GM12801 (cell line): ENCODE results near the gene TMEM53.

Experiments
- CTCF ChIP-seq: IDR thresholded peaks from one replicate; pipeline ENCODE4 v1.5.1; 2011; ENCODE audit warnings: control low read depth; ENCODE audit not compliant: insufficient read length; ENCODE audit errors: extremely low read depth

The TMEM53 gene

GRCh38 chr1:44718091-44718490 lies 43.8 kb upstream of the TMEM53 start:
- no peak for TF ChIP-seq CTCF

DNA sequence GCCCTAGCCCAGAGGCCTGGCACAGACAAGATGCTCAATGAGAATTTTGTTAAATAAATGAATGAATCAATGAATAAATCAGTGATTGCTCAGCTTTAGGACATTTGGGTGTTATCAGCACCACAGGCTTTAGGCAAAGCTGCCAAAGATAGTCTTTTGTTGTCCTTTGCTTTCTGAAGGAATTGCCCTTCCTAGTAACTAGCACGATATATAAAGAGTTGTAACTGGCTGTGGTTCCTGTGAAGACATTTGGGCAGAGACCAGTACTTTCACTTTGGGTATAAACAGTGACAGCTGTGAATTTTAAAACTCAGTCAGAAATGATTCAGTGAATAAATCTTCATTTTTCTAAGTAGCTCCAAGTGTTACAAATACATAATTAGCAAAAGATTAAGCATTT lies 43.4 kb upstream of the TMEM53 start:
- no peak for TF ChIP-seq CTCF

- no peak for TF ChIP-seq CTCF
Observed at GRCh38 chr1:44717156-44717555, 42.9 kb upstream of the TMEM53 start.

DNA sequence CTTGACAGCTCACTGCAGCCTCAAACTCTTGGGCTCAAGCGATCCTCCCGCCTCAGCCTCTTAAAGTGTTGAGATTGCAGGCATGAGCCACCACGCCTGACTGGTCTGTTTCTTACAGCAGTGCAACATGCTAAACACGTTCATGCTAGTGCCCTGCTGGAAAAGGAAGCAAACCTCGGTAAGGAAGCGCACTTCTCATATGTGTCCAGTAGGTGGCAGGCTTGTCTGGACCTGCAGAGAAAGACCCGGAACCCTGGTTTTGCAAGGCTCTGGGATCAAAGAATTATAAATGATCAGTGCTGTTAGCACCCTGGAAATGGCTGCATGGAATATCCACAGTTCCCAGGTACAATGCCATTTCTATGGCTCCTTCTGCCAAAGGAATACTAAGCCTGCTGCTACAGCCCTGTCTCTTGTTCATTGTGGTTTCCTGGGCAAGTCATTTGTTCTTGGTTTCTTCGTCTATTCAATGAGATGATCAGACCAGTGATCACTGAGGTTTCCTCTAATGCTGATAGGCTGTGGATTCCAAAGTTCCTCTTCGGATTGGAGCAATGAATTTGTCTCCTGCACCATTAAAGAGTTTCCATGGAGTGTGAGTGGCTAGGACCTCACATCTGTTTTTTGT lies 40.8 kb upstream of the TMEM53 start:
- TF ChIP-seq CTCF, result peak; percentile 40

DNA sequence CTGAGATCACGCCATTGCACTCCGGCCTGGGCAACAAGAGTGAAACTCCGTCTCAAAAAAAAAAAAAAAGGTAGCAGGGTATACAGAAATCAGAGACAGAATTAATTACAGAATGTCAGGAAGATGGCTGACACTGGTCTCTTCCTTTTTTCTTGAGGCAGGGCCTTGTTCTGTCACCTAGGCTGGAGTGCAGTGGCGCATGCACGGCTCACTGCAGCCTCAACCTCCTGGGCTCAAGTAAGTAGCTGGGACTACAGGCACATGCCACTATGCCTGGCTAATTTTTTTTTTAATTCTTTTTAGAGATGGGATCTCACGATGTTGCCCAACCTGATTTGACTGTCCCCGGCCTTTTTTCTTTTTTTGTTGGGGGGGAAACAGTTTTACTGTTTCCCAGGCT lies 40.3 kb upstream of the TMEM53 start:
- TF ChIP-seq CTCF, result no peak

GRCh38 chr1:44713321-44713781 lies 39.1 kb upstream of the TMEM53 start:
- TF ChIP-seq CTCF, result no peak

DNA sequence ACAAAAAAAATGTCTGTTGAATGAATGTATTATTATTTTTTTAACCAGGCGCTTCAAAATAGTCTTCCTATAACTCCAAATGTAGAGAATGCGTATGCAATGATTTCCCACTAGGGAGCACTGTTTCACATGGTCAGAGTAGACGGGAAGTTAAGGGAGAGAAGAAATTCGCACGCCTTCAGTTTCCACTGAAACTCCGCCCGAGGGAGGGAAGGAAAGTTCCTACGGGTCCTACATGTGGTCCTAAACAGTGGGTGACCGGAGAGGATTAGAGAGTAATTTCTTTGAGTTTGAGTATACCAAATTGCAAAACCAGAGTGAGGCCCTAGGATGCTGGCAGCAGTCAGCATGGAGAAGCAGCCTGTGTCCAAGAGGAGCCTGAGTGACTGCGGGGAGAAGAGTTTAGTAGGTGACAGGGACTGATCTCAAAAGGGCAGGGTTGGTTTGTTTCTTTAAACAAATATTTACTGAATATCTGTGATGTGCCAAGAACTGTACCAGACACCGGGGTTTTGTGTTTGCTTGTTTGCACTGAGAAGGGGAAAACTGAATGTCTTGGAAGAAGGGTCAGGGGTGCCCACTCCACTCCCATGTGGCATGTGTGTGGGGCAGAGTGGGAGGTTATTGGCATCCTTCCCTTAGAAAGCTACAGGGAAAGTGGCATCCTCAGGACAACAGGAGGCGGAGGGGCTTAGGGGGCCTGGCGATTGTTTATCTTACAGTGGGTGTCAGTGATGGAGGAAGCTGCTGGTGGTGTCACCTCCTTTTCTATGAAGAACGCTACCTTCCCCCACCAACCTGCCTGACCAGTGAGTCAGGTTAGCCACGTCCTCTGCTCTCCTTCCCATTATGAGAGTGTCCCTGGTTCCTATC lies 33.9 kb upstream of the TMEM53 start:
- TF ChIP-seq CTCF, result no peak
